ENCODE results near the gene RBM3.

- TF ChIP-seq POLR2A (IDR thresholded peaks at IDR 0.05; ENCODE audit: low read length): no peak
- no peak for TF ChIP-seq GATA1 (IDR thresholded peaks at IDR 0.05; ENCODE audit: low read depth, low read length)
Measured at GRCh38 chrX:48578661-48579128, 4.4 kb downstream of the RBM3 start.

Data from erythroblast (primary cell).